LNCAP (cell line): ENCODE data around the gene EGFLAM.

Experiments
- CTCF ChIP-seq: fragments of 450-650 bp; IDR thresholded peaks from 2 replicates; pipeline ENCODE4 v1.5.1; 2017; ENCODE audit warnings: mild to moderate bottlenecking

EGFLAM gene

GRCh38 chr5:38396766-38397165 lies 138.4 kb downstream of the EGFLAM start:
- no peak for TF ChIP-seq CTCF

- no peak for TF ChIP-seq CTCF
Measured at GRCh38 chr5:38400365-38400764, 142.0 kb downstream of the EGFLAM start.

- TF ChIP-seq CTCF, result no peak
Measured at GRCh38 chr5:38401145-38401544, 142.8 kb downstream of the EGFLAM start.

- TF ChIP-seq CTCF, result no peak
Measured at GRCh38 chr5:38403406-38403805, 145.0 kb downstream of the EGFLAM start.

GRCh38 chr5:38403877-38404635 lies 145.7 kb downstream of the EGFLAM start:
- TF ChIP-seq CTCF, result no peak

GRCh38 chr5:38404667-38405276 lies 146.4 kb downstream of the EGFLAM start:
- peak; percentile 65 for TF ChIP-seq CTCF

- no peak for TF ChIP-seq CTCF
Measured at GRCh38 chr5:38408446-38409198, 150.3 kb downstream of the EGFLAM start.
